ENCODE data around the gene DNASE2. TPM values are rescaled to one million over a fixed set of nuclear protein-coding genes. Genes with fewer than 3 reads are reported as not detected.

The DNASE2 gene
- polyA plus RNA-seq, 4 donors: 12.0 to 14.0 (median 12.6) TPM

- no peak for DNase-seq (ENCODE audit: low read depth in 4 of 4, low spot score in 3 of 4)
Observed at GRCh38 chr19:12836529-12836863, 44.8 kb downstream of the DNASE2 start.

GRCh38 chr19:12834976-12835757 lies 46.1 kb downstream of the DNASE2 start:
- no peak for DNase-seq (ENCODE audit: low read depth in 4 of 4, low spot score in 3 of 4)

- DNase-seq (ENCODE audit: low read depth in 4 of 4, low spot score in 3 of 4): no peak
Observed at GRCh38 chr19:12834566-12834943, 46.7 kb downstream of the DNASE2 start, which contains the start of gene RTBDN. Gene RTBDN (minus strand): TSS chr19:12834579. CDS start chr19:12829979, 4,600 bp downstream.

- DNase-seq (ENCODE audit: low read depth in 4 of 4, low spot score in 3 of 4): no peak
Observed at GRCh38 chr19:12833738-12834565, 47.3 kb downstream of the DNASE2 start.

- DNase-seq (ENCODE audit: low read depth in 4 of 4, low spot score in 3 of 4): no peak
Observed at GRCh38 chr19:12833418-12833737, 47.9 kb downstream of the DNASE2 start.

GRCh38 chr19:12828494-12828893 lies 52.8 kb downstream of the DNASE2 start:
- no peak for DNase-seq (ENCODE audit: low read depth in 4 of 4, low spot score in 3 of 4)

- no peak for DNase-seq (ENCODE audit: low read depth in 4 of 4, low spot score in 3 of 4)
Observed at GRCh38 chr19:12825254-12826131, 55.8 kb downstream of the DNASE2 start.

Other genes with a start within 250 kb of the DNASE2 start
- gene MAN2B1, start 214.7 kb downstream of the DNASE2 start, polyA plus RNA-seq (ENCODE audit: insufficient read length in 4 of 4): 10 to 100 TPM; 25.0 to 33.6 (median 30.1) TPM
- gene WDR83, start 214.6 kb downstream of the DNASE2 start, polyA plus RNA-seq (ENCODE audit: insufficient read length in 4 of 4): 10 to 100 TPM; 13.9 to 27.3 (median 14.4) TPM
- gene DHPS, start 199.6 kb downstream of the DNASE2 start, polyA plus RNA-seq (ENCODE audit: insufficient read length in 4 of 4): 10 to 100 TPM; 52.4 to 97.1 (median 72.6) TPM
- gene GNG14, start 193.5 kb downstream of the DNASE2 start, polyA plus RNA-seq (ENCODE audit: insufficient read length in 4 of 4): under 1 TPM in 1 of 4 donors, not detected in 3; 0.63 TPM
- 10 to 100 TPM in 3 of 4 donors, 1 to 10 TPM in 1; 5.8 to 18.7 (median 11.3) TPM for gene FBXW9, start 184.8 kb downstream of the DNASE2 start, polyA plus RNA-seq (ENCODE audit: insufficient read length in 4 of 4)
- gene TNPO2, start 157.5 kb downstream of the DNASE2 start, polyA plus RNA-seq (ENCODE audit: insufficient read length in 4 of 4): 10 to 100 TPM; 60.5 to 82.1 (median 69.8) TPM
- 100 to 1,000 TPM; 139 to 201 (median 152) TPM for gene TRIR, start 146.8 kb downstream of the DNASE2 start, polyA plus RNA-seq (ENCODE audit: insufficient read length in 4 of 4)
- 10 to 100 TPM; 70.6 to 94.6 (median 77.6) TPM for gene GET3, start 144.0 kb downstream of the DNASE2 start, polyA plus RNA-seq (ENCODE audit: insufficient read length in 4 of 4)
- under 1 TPM in 1 of 4 donors, not detected in 3; 0.23 TPM for gene BEST2, start 129.7 kb downstream of the DNASE2 start, polyA plus RNA-seq (ENCODE audit: insufficient read length in 4 of 4)
- 10 to 100 TPM; 17.8 to 90.4 (median 45.4) TPM for gene HOOK2, start 105.9 kb downstream of the DNASE2 start, polyA plus RNA-seq (ENCODE audit: insufficient read length in 4 of 4)
- 100 to 1,000 TPM in 1 of 4 donors, 10 to 100 TPM in 3; 13.8 to 678 (median 32.3) TPM for gene JUNB, start 90.0 kb downstream of the DNASE2 start, polyA plus RNA-seq (ENCODE audit: insufficient read length in 4 of 4)
- 100 to 1,000 TPM; 242 to 339 (median 290) TPM for gene PRDX2, start 79.6 kb downstream of the DNASE2 start, polyA plus RNA-seq (ENCODE audit: insufficient read length in 4 of 4)
- gene THSD8, start 79.4 kb downstream of the DNASE2 start, polyA plus RNA-seq (ENCODE audit: insufficient read length in 4 of 4): 10 to 100 TPM in 1 of 4 donors, 1 to 10 TPM in 3; 5.8 to 12.9 (median 8.2) TPM
- gene RNASEH2A, start 74.9 kb downstream of the DNASE2 start, polyA plus RNA-seq (ENCODE audit: insufficient read length in 4 of 4): 10 to 100 TPM; 25.6 to 38.5 (median 29.9) TPM
- gene RTBDN, start 46.9 kb downstream of the DNASE2 start, polyA plus RNA-seq (ENCODE audit: insufficient read length in 4 of 4): under 1 TPM in 2 of 4 donors, not detected in 2; 0.20 to 0.29 TPM
- gene MAST1, start 42.9 kb downstream of the DNASE2 start, polyA plus RNA-seq (ENCODE audit: insufficient read length in 4 of 4): 1 to 10 TPM in 3 of 4 donors, under 1 TPM in 1; 0.94 to 1.7 (median 1.2) TPM
- 1 to 10 TPM in 1 of 4 donors, under 1 TPM in 3; 0.19 to 3.4 (median 0.34) TPM for gene KLF1, start 5.8 kb upstream of the DNASE2 start, polyA plus RNA-seq (ENCODE audit: insufficient read length in 4 of 4)
- 10 to 100 TPM; 14.9 to 36.7 (median 26.0) TPM for gene GCDH, start 9.7 kb upstream of the DNASE2 start, polyA plus RNA-seq (ENCODE audit: insufficient read length in 4 of 4)
- 1 to 10 TPM; 2.0 to 5.4 (median 2.7) TPM for gene SYCE2, start 37.8 kb upstream of the DNASE2 start, polyA plus RNA-seq (ENCODE audit: insufficient read length in 4 of 4)
- gene FARSA, start 52.3 kb upstream of the DNASE2 start, polyA plus RNA-seq (ENCODE audit: insufficient read length in 4 of 4): 10 to 100 TPM; 32.3 to 59.0 (median 45.4) TPM
- gene CALR, start 57.2 kb upstream of the DNASE2 start, polyA plus RNA-seq (ENCODE audit: insufficient read length in 4 of 4): 100 to 1,000 TPM; 715 to 943 (median 905) TPM
- gene RAD23A, start 64.4 kb upstream of the DNASE2 start, polyA plus RNA-seq (ENCODE audit: insufficient read length in 4 of 4): 10 to 100 TPM; 68.2 to 96.0 (median 74.4) TPM
- 10 to 100 TPM; 23.2 to 46.5 (median 28.4) TPM for gene GADD45GIP1, start 75.8 kb upstream of the DNASE2 start, polyA plus RNA-seq (ENCODE audit: insufficient read length in 4 of 4)
- gene DAND5, start 88.1 kb upstream of the DNASE2 start, polyA plus RNA-seq (ENCODE audit: insufficient read length in 4 of 4): under 1 TPM in 2 of 4 donors, not detected in 2; 0.08 to 0.10 TPM
- 100 to 1,000 TPM in 1 of 4 donors, 10 to 100 TPM in 3; 18.9 to 130 (median 23.3) TPM for gene NFIX, start 114.0 kb upstream of the DNASE2 start, polyA plus RNA-seq (ENCODE audit: insufficient read length in 4 of 4)
- 1 to 10 TPM; 3.5 to 8.1 (median 5.3) TPM for gene LYL1, start 221.4 kb upstream of the DNASE2 start, polyA plus RNA-seq (ENCODE audit: insufficient read length in 4 of 4)
- 10 to 100 TPM; 26.0 to 44.9 (median 35.0) TPM for gene TRMT1, start 235.3 kb upstream of the DNASE2 start, polyA plus RNA-seq (ENCODE audit: insufficient read length in 4 of 4)
- gene NACC1, start 236.8 kb upstream of the DNASE2 start, polyA plus RNA-seq (ENCODE audit: insufficient read length in 4 of 4): 10 to 100 TPM; 12.7 to 33.2 (median 22.0) TPM

Measured in left renal pelvis (tissue), 4 donors.